Neutrophil (primary cell): ENCODE measurements around the gene MMP8.

Experiments
- H3K27ac ChIP-seq: fragments of 200-600 bp; sonication (generic); 2 replicates; pipeline ENCODE4 v1.5.1; 2016; ENCODE audit warnings: mild to moderate bottlenecking, moderate library complexity
- H3K27me3 ChIP-seq: fragments of 200-600 bp; sonication (generic); 2 replicates; pipeline ENCODE4 v1.6.0; 2016; ENCODE audit warnings: mild to moderate bottlenecking
- H3K36me3 ChIP-seq: fragments of 200-600 bp; sonication (generic); 2 replicates; pipeline ENCODE4 v1.5.1; 2017
- H3K4me1 ChIP-seq, 2 experiments: fragments of 200-600 bp in 1 of 2; sonication (generic) in 1 of 2; 1 replicate in 1 of 2; 2 replicates in 1 of 2; pipeline versions ENCODE4 v1.5.1 to v1.6.1; 2013 to 2016; ENCODE audit warnings: low read depth in 1 of 2, low read length in 1 of 2, mild to moderate bottlenecking in 1 of 2, moderate library complexity in 1 of 2; ENCODE audit not compliant: control insufficient read depth in 1 of 2, insufficient read depth in 1 of 2
- H3K4me3 ChIP-seq, 2 experiments: fragments of 200-600 bp in 1 of 2; sonication (generic) in 1 of 2; 1 replicate in 1 of 2; 2 replicates in 1 of 2; pipeline ENCODE4 v1.5.1; 2013 to 2016; ENCODE audit warnings: low read depth in 1 of 2, low read length in 1 of 2, mild to moderate bottlenecking in 1 of 2, moderate library complexity in 1 of 2
- H3K9me3 ChIP-seq: fragments of 200-600 bp; sonication (generic); 2 replicates; pipeline ENCODE4 v1.5.1; 2016
- TF ChIP-seq, protein P1 (sequence below): fragments of 200-600 bp; sonication (generic); IDR thresholded peaks from 2 replicates; pipeline ENCODE4 v1.5.1; 2016; ENCODE audit warnings: antibody characterized with exemption

MMP8 gene

DNA sequence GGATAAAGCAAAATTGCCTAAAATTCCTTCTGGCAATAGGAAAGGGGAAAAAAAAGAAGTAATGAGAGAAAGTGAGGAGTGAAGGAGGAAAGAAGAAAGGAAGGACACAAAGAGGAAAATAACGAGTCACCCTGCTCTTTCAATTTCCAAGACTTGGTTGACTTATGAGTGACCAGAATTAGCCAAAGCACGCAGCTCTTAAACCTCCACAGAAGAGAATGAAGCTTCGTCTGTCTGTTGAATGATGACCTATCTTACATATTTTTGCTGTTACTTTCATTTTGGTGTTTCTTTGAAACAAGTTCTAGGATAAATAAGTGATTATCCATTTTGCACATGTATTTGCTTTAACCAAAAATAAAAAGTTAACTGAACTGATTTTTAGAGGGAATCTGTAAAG lies 19.9 kb downstream of the MMP8 start:
- H3K4me1 ChIP-seq = peaks cover 18 to 26% of the 10 kb centered on the region in 2 experiments
- H3K9me3 ChIP-seq = no peaks in the 10 kb centered on the region
- TF ChIP-seq, protein P1, sequence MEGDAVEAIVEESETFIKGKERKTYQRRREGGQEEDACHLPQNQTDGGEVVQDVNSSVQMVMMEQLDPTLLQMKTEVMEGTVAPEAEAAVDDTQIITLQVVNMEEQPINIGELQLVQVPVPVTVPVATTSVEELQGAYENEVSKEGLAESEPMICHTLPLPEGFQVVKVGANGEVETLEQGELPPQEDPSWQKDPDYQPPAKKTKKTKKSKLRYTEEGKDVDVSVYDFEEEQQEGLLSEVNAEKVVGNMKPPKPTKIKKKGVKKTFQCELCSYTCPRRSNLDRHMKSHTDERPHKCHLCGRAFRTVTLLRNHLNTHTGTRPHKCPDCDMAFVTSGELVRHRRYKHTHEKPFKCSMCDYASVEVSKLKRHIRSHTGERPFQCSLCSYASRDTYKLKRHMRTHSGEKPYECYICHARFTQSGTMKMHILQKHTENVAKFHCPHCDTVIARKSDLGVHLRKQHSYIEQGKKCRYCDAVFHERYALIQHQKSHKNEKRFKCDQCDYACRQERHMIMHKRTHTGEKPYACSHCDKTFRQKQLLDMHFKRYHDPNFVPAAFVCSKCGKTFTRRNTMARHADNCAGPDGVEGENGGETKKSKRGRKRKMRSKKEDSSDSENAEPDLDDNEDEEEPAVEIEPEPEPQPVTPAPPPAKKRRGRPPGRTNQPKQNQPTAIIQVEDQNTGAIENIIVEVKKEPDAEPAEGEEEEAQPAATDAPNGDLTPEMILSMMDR = no peak
- H3K4me3 ChIP-seq = no peak overlapping the region
- no peaks in the 10 kb centered on the region for H3K36me3 ChIP-seq
- no peak overlapping the region for H3K27ac ChIP-seq
- no peaks in the 10 kb centered on the region for H3K27me3 ChIP-seq

DNA sequence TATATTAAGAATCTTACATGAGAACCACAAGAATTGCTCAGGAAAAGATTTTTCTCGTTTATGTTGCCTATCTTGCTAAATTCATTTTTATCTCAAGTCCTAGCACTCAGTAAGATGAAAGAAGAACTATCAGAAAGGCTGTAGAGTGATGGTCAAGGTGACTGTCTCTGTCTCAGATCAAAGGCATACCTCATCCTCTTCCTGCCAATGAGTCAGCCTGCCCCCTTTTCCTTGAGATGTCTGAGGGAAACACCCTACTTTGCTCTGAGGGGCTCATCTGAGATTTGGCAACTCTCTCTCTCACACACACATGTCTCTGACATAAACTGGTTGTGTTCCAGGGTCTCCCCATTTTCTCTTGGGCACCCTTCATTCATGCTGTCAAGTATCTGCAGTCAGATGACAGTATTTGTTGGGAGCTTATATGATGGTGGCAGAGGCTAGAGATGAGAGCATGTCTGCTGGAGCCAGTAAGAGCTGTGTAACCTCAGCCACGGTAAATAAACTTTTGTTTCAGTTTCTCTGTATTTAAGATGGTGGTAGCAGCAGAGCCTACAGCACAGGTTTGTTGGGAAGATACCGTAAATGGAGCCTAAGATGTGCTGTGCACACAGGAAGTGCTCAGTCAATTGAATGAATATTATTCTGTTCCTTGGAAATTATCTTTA lies 20.8 kb downstream of the MMP8 start:
- Histone ChIP-seq H3K4me3 (no peak overlapping the region), H3K27me3 (no peaks in the 10 kb centered on the region), H3K4me1 (peaks cover 9 to 17% of the 10 kb centered on the region in 2 experiments), H3K27ac (no peak overlapping the region), H3K9me3 (no peaks in the 10 kb centered on the region), H3K36me3 (no peaks in the 10 kb centered on the region)
- TF ChIP-seq, protein P1 = no peak

DNA sequence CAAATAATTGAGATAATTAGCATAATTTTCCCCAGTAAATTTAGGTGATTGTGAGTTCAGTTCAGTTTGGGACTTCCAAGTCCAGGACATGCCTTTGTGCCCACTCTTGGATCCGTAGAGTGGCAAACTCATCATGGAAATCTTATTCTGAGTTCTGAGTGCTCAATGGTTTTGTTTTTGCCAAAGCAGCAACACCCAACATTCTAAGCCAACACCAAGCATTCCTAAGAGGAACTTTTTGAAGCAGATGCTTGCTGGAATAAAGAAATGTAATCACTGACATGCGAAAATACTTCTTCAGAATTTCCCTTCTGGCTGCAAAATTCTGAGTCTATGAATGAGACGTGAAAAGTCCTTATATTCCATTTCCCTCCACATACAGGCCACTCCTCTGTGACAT lies 29.6 kb downstream of the MMP8 start:
- TF ChIP-seq, protein P1 = no peak

DNA sequence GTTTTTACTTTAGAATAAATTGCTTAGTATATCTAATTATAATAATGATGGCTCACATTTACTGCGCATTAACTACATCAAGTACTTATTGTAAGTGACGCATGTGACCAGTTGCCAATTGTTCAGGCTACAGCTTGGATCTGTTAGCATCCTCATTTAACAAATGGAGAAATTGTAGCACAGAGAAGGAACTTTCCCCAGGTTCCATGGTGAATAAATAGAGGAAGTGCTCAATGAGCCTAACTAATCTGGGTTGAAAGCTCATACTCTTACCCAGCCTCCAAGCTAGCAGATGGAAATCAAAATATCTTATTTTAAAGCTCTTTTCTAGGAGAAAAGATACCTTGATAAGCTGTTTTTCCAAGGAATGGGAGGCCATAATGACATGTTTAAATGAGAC lies 39.0 kb downstream of the MMP8 start:
- Histone ChIP-seq H3K36me3 (no peaks in the 10 kb centered on the region), H3K9me3 (no peaks in the 10 kb centered on the region), H3K4me3 (no peak overlapping the region), H3K27me3 (no peaks in the 10 kb centered on the region), H3K27ac (peak overlapping the region; percentile 79), H3K4me1 (peaks cover 42 to 54% of the 10 kb centered on the region in 2 experiments)
- TF ChIP-seq, protein P1 = no peak

More for the DNA sequence above, 29.6 kb downstream of the MMP8 start:
- no peak overlapping the region for H3K4me3 ChIP-seq
- H3K36me3 ChIP-seq = peaks cover 5% of the 10 kb centered on the region
- H3K4me1 ChIP-seq = peaks cover 30 to 35% of the 10 kb centered on the region in 2 experiments
- no peaks in the 10 kb centered on the region for H3K27me3 ChIP-seq
- no peaks in the 10 kb centered on the region for H3K9me3 ChIP-seq
- no peak overlapping the region for H3K27ac ChIP-seq

DNA sequence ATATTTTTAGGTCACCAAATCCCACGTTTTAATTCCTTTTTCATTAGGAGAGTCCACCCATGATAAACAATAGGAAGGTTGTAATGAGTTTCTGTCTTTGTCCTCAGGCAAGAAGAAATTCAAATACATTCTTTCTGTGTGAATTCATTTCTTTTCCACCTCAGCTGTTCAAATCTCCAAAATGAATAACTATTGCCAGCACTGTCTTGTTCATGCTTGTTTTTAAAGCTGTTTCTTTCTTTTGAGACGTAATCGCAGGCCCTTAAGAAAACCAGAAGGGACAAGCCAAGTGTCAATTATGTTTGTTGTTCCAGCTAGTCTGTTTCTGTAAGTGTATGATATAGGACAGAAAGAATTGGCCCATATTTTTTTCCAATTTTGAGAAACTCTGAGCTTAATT lies 39.4 kb downstream of the MMP8 start:
- Histone ChIP-seq H3K27me3 (no peaks in the 10 kb centered on the region), H3K4me1 (peaks cover 46 to 58% of the 10 kb centered on the region in 2 experiments), H3K27ac (peak overlapping the region; percentile 79), H3K36me3 (no peaks in the 10 kb centered on the region), H3K4me3 (no peak overlapping the region), H3K9me3 (no peaks in the 10 kb centered on the region)
- TF ChIP-seq, protein P1 = no peak
